ENCODE results near the gene HSPA14.

DNA sequence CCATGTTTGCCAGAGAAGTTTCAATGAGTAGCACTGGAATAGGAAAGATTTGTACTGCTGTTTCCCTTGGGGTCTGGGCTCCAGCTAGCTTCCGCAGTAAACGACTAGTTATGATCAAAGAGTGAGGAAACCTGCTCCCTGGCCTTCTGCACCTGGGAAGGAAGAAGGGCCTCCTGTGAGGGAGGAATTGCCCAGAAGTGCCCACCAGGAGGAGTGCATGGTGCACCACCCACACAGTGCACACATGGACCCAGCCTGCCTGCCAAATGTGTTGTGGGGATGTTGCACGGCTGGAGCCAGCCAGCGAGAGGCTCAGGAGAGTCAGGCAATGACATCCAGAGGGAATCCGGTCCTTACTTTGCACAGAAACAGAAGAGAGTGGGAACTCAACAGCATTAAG lies 36.4 kb upstream of the HSPA14 start:
- TF ChIP-seq CTCF (IDR thresholded peaks at IDR 0.05; ENCODE audit: low read depth, low read length): no peak
- no peak for TF ChIP-seq POLR2A (IDR thresholded peaks at IDR 0.05; ENCODE audit: extremely low read depth, insufficient read length)
- no peak for TF ChIP-seq MAX (IDR thresholded peaks at IDR 0.05; ENCODE audit: low read depth, low read length)
- TF ChIP-seq MYC (IDR thresholded peaks at IDR 0.05; ENCODE audit: low read depth, low read length): no peak
